ENCODE data around the gene SLC22A23.

Gene SLC22A23

GRCh38 chr6:3314621-3315467 is 142.0 kb downstream of the SLC22A23 start:
- no peak for DNase-seq

- no peak for DNase-seq
Observed at GRCh38 chr6:3314176-3314575, 142.7 kb downstream of the SLC22A23 start.

GRCh38 chr6:3312604-3313231 is 144.1 kb downstream of the SLC22A23 start:
- DNase-seq = no peak

- no peak for DNase-seq
Observed at GRCh38 chr6:3311826-3312225, 145.0 kb downstream of the SLC22A23 start.

GRCh38 chr6:3310703-3311102 is 146.1 kb downstream of the SLC22A23 start:
- DNase-seq = no peak

- DNase-seq = no peak
Observed at GRCh38 chr6:3310051-3310448, 146.8 kb downstream of the SLC22A23 start.

- peak; percentile 84 for DNase-seq
Observed at GRCh38 chr6:3309391-3310050, 147.3 kb downstream of the SLC22A23 start.

- DNase-seq = no peak
Observed at GRCh38 chr6:3308106-3308505, 148.7 kb downstream of the SLC22A23 start.

GRCh38 chr6:3307436-3307835 is 149.4 kb downstream of the SLC22A23 start:
- DNase-seq = no peak

- no peak for DNase-seq
Observed at GRCh38 chr6:3306848-3307247, 150.0 kb downstream of the SLC22A23 start.

- DNase-seq = no peak
Observed at GRCh38 chr6:3305831-3306230, 151.0 kb downstream of the SLC22A23 start.

- DNase-seq = no peak
Observed at GRCh38 chr6:3305216-3305565, 151.7 kb downstream of the SLC22A23 start.

GRCh38 chr6:3304500-3305215 is 152.2 kb downstream of the SLC22A23 start:
- DNase-seq = no peak

GRCh38 chr6:3303795-3304411 is 152.9 kb downstream of the SLC22A23 start:
- no peak for DNase-seq

- no peak for DNase-seq
Observed at GRCh38 chr6:3301506-3301905, 155.3 kb downstream of the SLC22A23 start.

GRCh38 chr6:3299221-3299620 is 157.6 kb downstream of the SLC22A23 start:
- no peak for DNase-seq

- no peak for DNase-seq
Observed at GRCh38 chr6:3297909-3298308, 158.9 kb downstream of the SLC22A23 start.

GRCh38 chr6:3297006-3297405 is 159.8 kb downstream of the SLC22A23 start:
- no peak for DNase-seq

GRCh38 chr6:3296537-3296936 is 160.3 kb downstream of the SLC22A23 start:
- DNase-seq = no peak

GRCh38 chr6:3296078-3296477 is 160.8 kb downstream of the SLC22A23 start:
- no peak for DNase-seq

GRCh38 chr6:3294921-3295871 is 161.7 kb downstream of the SLC22A23 start:
- DNase-seq = no peak

GRCh38 chr6:3294396-3294795 is 162.5 kb downstream of the SLC22A23 start:
- DNase-seq = no peak

Measured in NCI-H510A (cell line).